ENCODE measurements around the gene RBL1. TPM values are rescaled to one million over a fixed set of nuclear protein-coding genes. Genes with fewer than 3 reads are reported as not detected.

The RBL1 gene
- total RNA-seq, 1 experiment from 2014 or later = 30.2 TPM

- H3K36me3 ChIP-seq (ENCODE audit: insufficient read depth, low read length, poor library complexity, severe bottlenecking) = no peaks in the 10 kb centered on the region
- H3K4me1 ChIP-seq (ENCODE audit: insufficient read depth, low read length, poor library complexity, severe bottlenecking) = no peaks in the 10 kb centered on the region
- DNase-seq (ENCODE audit: low spot score) = no peak
- H3K9me3 ChIP-seq (ENCODE audit: low read depth, low read length, poor library complexity, severe bottlenecking) = no peaks in the 10 kb centered on the region
- no peak for TF ChIP-seq EZH2 (IDR thresholded peaks at IDR 0.05; ENCODE audit: borderline replicate concordance, low read depth, low read length, poor library complexity, severe bottlenecking)
- no peak for TF ChIP-seq CTCF (conservative IDR thresholded peaks at IDR 0.05; ENCODE audit: low read depth, low read length)
- intact Hi-C loops (cut with micrococcal nuclease; ENCODE audit: unreplicated experiment) = no loop called here
- H3K27ac ChIP-seq (ENCODE audit: low read depth, low read length, poor library complexity, severe bottlenecking) = no peak overlapping the region
- ChIA-PET CTCF (no interaction called here), POLR2A (ENCODE audit: low non-redundant PET) (interaction anchor here (0.6 kb wide), 1 partner anchor 229 kb away, joined by 3 read pairs; the partner anchor contains the start of gene NDRG3)
- no TSS peak for BruUV-seq (replicated peaks)
- H3K27me3 ChIP-seq (replicated peaks; ENCODE audit: insufficient read depth, low read depth, low read length, poor library complexity) = no peaks in the 10 kb centered on the region
- no peak overlapping the region for H3K4me3 ChIP-seq (ENCODE audit: low read depth, low read length, poor library complexity, severe bottlenecking)
Measured at GRCh38 chr20:36974660-36975059, 121.1 kb downstream of the RBL1 start.

- Histone ChIP-seq H3K9me3 (ENCODE audit: low read depth, low read length, poor library complexity, severe bottlenecking) (no peaks in the 10 kb centered on the region), H3K27me3 (replicated peaks; ENCODE audit: insufficient read depth, low read depth, low read length, poor library complexity) (no peaks in the 10 kb centered on the region), H3K4me3 (ENCODE audit: low read depth, low read length, poor library complexity, severe bottlenecking) (no peak overlapping the region), H3K27ac (ENCODE audit: low read depth, low read length, poor library complexity, severe bottlenecking) (no peak overlapping the region), H3K36me3 (ENCODE audit: insufficient read depth, low read length, poor library complexity, severe bottlenecking) (no peaks in the 10 kb centered on the region), H3K4me1 (ENCODE audit: insufficient read depth, low read length, poor library complexity, severe bottlenecking) (no peaks in the 10 kb centered on the region)
- DNase-seq (ENCODE audit: low spot score) = no peak
- ChIA-PET POLR2A (ENCODE audit: low non-redundant PET) (no interaction called here), CTCF (no interaction called here)
- intact Hi-C loops (cut with micrococcal nuclease; ENCODE audit: unreplicated experiment) = no loop called here
- TF ChIP-seq CTCF (conservative IDR thresholded peaks at IDR 0.05; ENCODE audit: low read depth, low read length) = no peak
- no peak for TF ChIP-seq EZH2 (IDR thresholded peaks at IDR 0.05; ENCODE audit: borderline replicate concordance, low read depth, low read length, poor library complexity, severe bottlenecking)
- no TSS peak for BruUV-seq (replicated peaks)
Measured at GRCh38 chr20:36971103-36971502, 124.7 kb downstream of the RBL1 start.

- ChIA-PET CTCF (no interaction called here), POLR2A (ENCODE audit: low non-redundant PET) (no interaction called here)
- H3K27me3 ChIP-seq (replicated peaks; ENCODE audit: insufficient read depth, low read depth, low read length, poor library complexity) = no peaks in the 10 kb centered on the region
- no peak for DNase-seq (ENCODE audit: low spot score)
- TF ChIP-seq EZH2 (IDR thresholded peaks at IDR 0.05; ENCODE audit: borderline replicate concordance, low read depth, low read length, poor library complexity, severe bottlenecking) (no peak), CTCF (conservative IDR thresholded peaks at IDR 0.05; ENCODE audit: low read depth, low read length) (no peak)
- no peak overlapping the region for H3K27ac ChIP-seq (ENCODE audit: low read depth, low read length, poor library complexity, severe bottlenecking)
- intact Hi-C loops (cut with micrococcal nuclease; ENCODE audit: unreplicated experiment) = no loop called here
- BruUV-seq (replicated peaks) = no TSS peak
- no peaks in the 10 kb centered on the region for H3K4me1 ChIP-seq (ENCODE audit: insufficient read depth, low read length, poor library complexity, severe bottlenecking)
- no peak overlapping the region for H3K4me3 ChIP-seq (ENCODE audit: low read depth, low read length, poor library complexity, severe bottlenecking)
- H3K36me3 ChIP-seq (ENCODE audit: insufficient read depth, low read length, poor library complexity, severe bottlenecking) = no peaks in the 10 kb centered on the region
- no peaks in the 10 kb centered on the region for H3K9me3 ChIP-seq (ENCODE audit: low read depth, low read length, poor library complexity, severe bottlenecking)
Measured at GRCh38 chr20:36969478-36970186, 126.2 kb downstream of the RBL1 start.

Measured in A673 (cell line).